Measurements from ENCODE around the gene PLEKHG4. TPM values are rescaled to one million over a fixed set of nuclear protein-coding genes. Genes with fewer than 3 reads are reported as not detected.

Gene PLEKHG4
- total and polyA plus RNA-seq, 9 of the 15 experiments (the other 6 are each of a cell fraction or from before 2014, with no cell fraction given) = 3.7 to 36.8 (median 17.9) TPM

DNA sequence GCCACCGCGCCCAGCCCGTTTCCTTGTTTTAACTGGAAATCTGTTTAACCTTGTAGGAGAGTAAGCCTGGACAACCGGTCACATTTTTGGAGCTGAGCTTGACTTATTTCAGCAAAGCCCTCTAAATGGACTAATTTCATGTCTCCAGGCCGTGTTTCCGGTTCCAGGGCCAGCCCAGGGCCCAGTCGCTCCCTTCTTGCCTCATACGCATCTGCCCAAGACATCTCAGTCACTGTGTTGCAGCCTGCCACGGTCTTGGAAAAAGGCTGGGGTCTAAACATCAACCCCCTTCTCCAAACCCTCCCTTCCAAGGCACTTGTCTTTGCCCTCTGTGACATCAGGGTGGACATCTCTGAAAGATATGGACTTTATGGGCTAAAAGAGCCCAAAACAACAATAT, 18.9 kb downstream of the PLEKHG4 start:
- no peak overlapping the region for H2AFZ ChIP-seq (ENCODE audit: low read depth, low read length)
- FAIRE-seq = no peak
- 51% methylated on average over 9 of the region's 9 CpGs for WGBS (ENCODE audit: insufficient coverage, low coverage, missing lambda C conversion rate)
- no peak for ATAC-seq
- H3K4me1 ChIP-seq (replicated peaks in 1 of 2; ENCODE audit: control insufficient read depth in 2 of 2, insufficient read depth in 2 of 2, low read length in 2 of 2) = 0 out of 5 replicates have a peak, but pooled peaks cover 0 to 10% of the 10 kb centered on the region in 2 experiments
- DNase-seq (ENCODE audit: extremely low read depth in 1 of 4, low spot score in 3 of 4) = no peak
- no peaks in the 10 kb centered on the region for H3K9me1 ChIP-seq (ENCODE audit: control insufficient read depth, insufficient read depth, low read length)
- BruUV-seq (replicated peaks) = no TSS peak
- H3K4me3 ChIP-seq = no peak overlapping the region
- POLR2A ChIA-PET = interaction anchor here (0.6 to 1.0 kb wide), 3 partner anchors 13 to 340 kb away, joined by 3 read pairs; no protein-coding TSS in a partner anchor
- no peak for TF ChIP-seq NFIX (CRISPR knock-in tag; IDR thresholded peaks at IDR 0.05; ENCODE audit: low read depth)
- H3K9ac ChIP-seq (ENCODE audit: insufficient read depth in 1 of 2, low read depth in 2 of 2, low read length in 2 of 2) = no peak overlapping the region
- no peak overlapping the region for H3K4me2 ChIP-seq (ENCODE audit: insufficient read depth, low read length)
- peaks cover 23 to 37% of the 10 kb centered on the region in 2 experiments for H3K27me3 ChIP-seq (ENCODE audit: control insufficient read depth in 2 of 2, insufficient read depth in 2 of 2, low read length in 2 of 2)
- H3K79me2 ChIP-seq (ENCODE audit: control insufficient read depth, insufficient read depth, low read length) = no peaks in the 10 kb centered on the region
- no peaks in the 10 kb centered on the region for H4K20me1 ChIP-seq (replicated peaks; ENCODE audit: control insufficient read depth, insufficient read depth, low read length)
- H3K36me3 ChIP-seq (ENCODE audit: control insufficient read depth, insufficient read depth, low read length) = no peaks in the 10 kb centered on the region
- in situ Hi-C loops (cut with MboI) (no loop called here), intact Hi-C loops (cut with micrococcal nuclease) (no loop called here)
- no peak overlapping the region for H3K27ac ChIP-seq (ENCODE audit: extremely low read depth, low read depth, low read length)
- H3K9me3 ChIP-seq (replicated peaks; ENCODE audit: control insufficient read depth, insufficient read depth, low read depth, low read length) = no peaks in the 10 kb centered on the region
- CTCF ChIA-PET (ENCODE audit: low intra/inter-chr PET ratio) = no interaction called here

DNA sequence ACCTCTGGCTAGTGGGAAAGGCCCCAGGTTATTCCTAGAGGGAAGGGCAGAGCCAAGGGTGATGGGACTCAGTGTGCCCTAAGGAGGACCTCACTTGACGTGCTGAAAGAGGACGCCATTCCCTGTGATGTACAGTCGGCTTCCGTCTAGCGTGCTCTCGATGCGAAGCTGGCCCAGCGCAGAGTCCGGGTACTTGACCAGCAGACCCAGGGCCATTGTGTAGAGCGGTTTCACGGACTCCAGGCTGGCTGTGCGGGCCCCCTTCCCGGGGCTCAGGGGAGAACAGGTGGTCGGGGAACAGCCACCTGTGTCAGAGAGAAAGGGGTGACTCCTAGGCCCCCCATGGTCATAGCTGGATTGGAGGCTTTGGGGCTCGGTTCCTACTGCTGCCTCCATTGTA, 19.9 kb downstream of the PLEKHG4 start:
- ChIA-PET CTCF (ENCODE audit: low intra/inter-chr PET ratio) (interaction anchor here (0.6 kb wide), 1 partner anchor 747 kb away, joined by 3 read pairs; no protein-coding TSS in a partner anchor), POLR2A (no interaction called here)
- ATAC-seq (no peak), FAIRE-seq (no peak), DNase-seq (ENCODE audit: extremely low read depth in 1 of 4, low spot score in 3 of 4) (no peak)
- Histone ChIP-seq H3K9me1 (ENCODE audit: control insufficient read depth, insufficient read depth, low read length) (no peaks in the 10 kb centered on the region), H3K79me2 (ENCODE audit: control insufficient read depth, insufficient read depth, low read length) (no peaks in the 10 kb centered on the region), H2AFZ (ENCODE audit: low read depth, low read length) (no peak overlapping the region), H3K9me3 (replicated peaks; ENCODE audit: control insufficient read depth, insufficient read depth, low read depth, low read length) (no peaks in the 10 kb centered on the region), H4K20me1 (replicated peaks; ENCODE audit: control insufficient read depth, insufficient read depth, low read length) (no peaks in the 10 kb centered on the region), H3K4me3 (no peak overlapping the region), H3K27ac (ENCODE audit: extremely low read depth, low read depth, low read length) (no peak overlapping the region), H3K36me3 (ENCODE audit: control insufficient read depth, insufficient read depth, low read length) (no peaks in the 10 kb centered on the region), H3K27me3 (ENCODE audit: control insufficient read depth in 2 of 2, insufficient read depth in 2 of 2, low read length in 2 of 2) (peaks cover 21 to 31% of the 10 kb centered on the region in 2 experiments), H3K4me2 (ENCODE audit: insufficient read depth, low read length) (no peak overlapping the region), H3K4me1 (replicated peaks in 1 of 2; ENCODE audit: control insufficient read depth in 2 of 2, insufficient read depth in 2 of 2, low read length in 2 of 2) (0 out of 5 replicates have a peak, but pooled peaks cover 0 to 10% of the 10 kb centered on the region in 2 experiments), H3K9ac (ENCODE audit: insufficient read depth in 1 of 2, low read depth in 2 of 2, low read length in 2 of 2) (no peak overlapping the region)
- intact Hi-C loops (cut with micrococcal nuclease) (no loop called here), in situ Hi-C loops (cut with MboI) (no loop called here)
- no peak for TF ChIP-seq FOXA1 (IDR thresholded peaks at IDR 0.05; ENCODE audit: borderline replicate concordance)
- TF ChIP-seq NFRKB (IDR thresholded peaks at IDR 0.05; ENCODE audit: low read depth) = no peak
- WGBS (ENCODE audit: insufficient coverage, low coverage, missing lambda C conversion rate) = 17% methylated on average over 15 of the region's 15 CpGs
- no TSS peak for BruUV-seq (replicated peaks)
